ENCODE results near the gene DTWD1.
"Not testable (repeated sequence)": the region's sequence is repeated elsewhere in the genome, so short reads cannot be mapped to it uniquely, and the experiment has no call there.

Gene DTWD1

GRCh38 chr15:49646891-49647290 is 26.0 kb downstream of the DTWD1 start:
- DNase-seq, result no peak

GRCh38 chr15:49649987-49650386 is 29.1 kb downstream of the DTWD1 start:
- DNase-seq, result no peak

- no peak for DNase-seq
Observed at GRCh38 chr15:49650676-49651075, 29.8 kb downstream of the DTWD1 start.

GRCh38 chr15:49652922-49653321 is 32.1 kb downstream of the DTWD1 start:
- DNase-seq, result no peak

- no peak for DNase-seq
Observed at GRCh38 chr15:49656734-49657133, 35.9 kb downstream of the DTWD1 start.

- DNase-seq, result no peak
Observed at GRCh38 chr15:49664716-49665115, 43.9 kb downstream of the DTWD1 start.

- DNase-seq, result not testable (repeated sequence)
Observed at GRCh38 chr15:49666486-49666885, 45.6 kb downstream of the DTWD1 start.

GRCh38 chr15:49669288-49669687 is 48.4 kb downstream of the DTWD1 start:
- no peak for DNase-seq

GRCh38 chr15:49673861-49674260 is 53.0 kb downstream of the DTWD1 start:
- no peak for DNase-seq

GRCh38 chr15:49674370-49674769 is 53.5 kb downstream of the DTWD1 start:
- no peak for DNase-seq

- no peak for DNase-seq
Observed at GRCh38 chr15:49675041-49675440, 54.2 kb downstream of the DTWD1 start.

- no peak for DNase-seq
Observed at GRCh38 chr15:49678655-49679054, 57.8 kb downstream of the DTWD1 start.

- no peak for DNase-seq
Observed at GRCh38 chr15:49686599-49686998, 65.8 kb downstream of the DTWD1 start.

GRCh38 chr15:49688135-49688790 is 67.4 kb downstream of the DTWD1 start:
- DNase-seq, result no peak

GRCh38 chr15:49692514-49693090 is 71.8 kb downstream of the DTWD1 start:
- DNase-seq, result no peak

GRCh38 chr15:49693498-49693897 is 72.7 kb downstream of the DTWD1 start:
- no peak for DNase-seq

GRCh38 chr15:49696433-49696832 is 75.6 kb downstream of the DTWD1 start:
- DNase-seq, result no peak

- DNase-seq, result no peak
Observed at GRCh38 chr15:49697121-49697520, 76.3 kb downstream of the DTWD1 start.

GRCh38 chr15:49702982-49703381 is 82.1 kb downstream of the DTWD1 start:
- not testable (repeated sequence) for DNase-seq

Data from activated effector memory CD4-positive, alpha-beta T cell treated with anti-CD3 and anti-CD28 coated beads, Interleukin-2, amount 50 U/mL, for 16 hours (primary cell).